HUES64 (cell line): ENCODE data around the gene CYP39A1.

Source experiments
- H3K27ac ChIP-seq: 2 replicates; pipeline ENCODE4 v1.7.0; 2013; ENCODE audit warnings: low read depth, low read length, inconsistent platforms
- H3K27me3 ChIP-seq: 2 replicates; pipeline ENCODE4 v1.6.1; 2013; ENCODE audit warnings: mild to moderate bottlenecking, low read length; ENCODE audit not compliant: insufficient read depth
- H3K36me3 ChIP-seq: 2 replicates; pipeline ENCODE4 v1.6.1; 2013; ENCODE audit warnings: mild to moderate bottlenecking, low read length; ENCODE audit not compliant: insufficient read depth
- H3K4me1 ChIP-seq: 2 replicates; pipeline ENCODE4 v1.6.1; 2013; ENCODE audit warnings: mild to moderate bottlenecking, low read length, moderate library complexity; ENCODE audit not compliant: insufficient read depth
- H3K4me3 ChIP-seq: 2 replicates; pipeline ENCODE4 v1.5.1; 2013; ENCODE audit warnings: mild to moderate bottlenecking, low read length, moderate library complexity
- H3K9ac ChIP-seq: 2 replicates; pipeline ENCODE4 v1.6.1; 2013; ENCODE audit warnings: mild to moderate bottlenecking, low read depth, low read length
- H3K9me3 ChIP-seq: 2 replicates; pipeline ENCODE4 v1.6.1; 2013; ENCODE audit warnings: low read depth, low read length; ENCODE audit not compliant: insufficient read depth
- WGBS: fragments of 150-250, 120-280 bp; methylation state at CpG from one replicate; pipeline ENCODE4 v1.1.7; 2013; ENCODE audit warnings: missing lambda C conversion rate; 5-methylcytosine and 5-hydroxymethylcytosine counted together

CYP39A1 gene

GRCh38 chr6:46626228-46626909, 26.2 kb downstream of the CYP39A1 start:
- no peaks in the 10 kb centered on the region for H3K27me3 ChIP-seq
- H3K36me3 ChIP-seq: no peaks in the 10 kb centered on the region
- H3K4me1 ChIP-seq: no peaks in the 10 kb centered on the region
- no peak overlapping the region for H3K27ac ChIP-seq
- 100% methylated on average over 1 of the region's 3 CpGs for WGBS
- no peak overlapping the region for H3K9ac ChIP-seq
- no peak overlapping the region for H3K4me3 ChIP-seq
- H3K9me3 ChIP-seq: no peaks in the 10 kb centered on the region

GRCh38 chr6:46618726-46619125, 33.9 kb downstream of the CYP39A1 start:
- 97% methylated on average over 1 of the region's 1 CpG for WGBS

GRCh38 chr6:46612645-46613044, 40.0 kb downstream of the CYP39A1 start:
- 93% methylated on average over 2 of the region's 2 CpGs for WGBS
- no peaks in the 10 kb centered on the region for H3K36me3 ChIP-seq

More at GRCh38 chr6:46618726-46619125, 33.9 kb downstream of the CYP39A1 start:
- H3K36me3 ChIP-seq: no peaks in the 10 kb centered on the region
- H3K4me3 ChIP-seq: no peak overlapping the region
- no peaks in the 10 kb centered on the region for H3K9me3 ChIP-seq
- no peak overlapping the region for H3K27ac ChIP-seq
- H3K27me3 ChIP-seq: no peaks in the 10 kb centered on the region
- no peaks in the 10 kb centered on the region for H3K4me1 ChIP-seq
- H3K9ac ChIP-seq: no peak overlapping the region

DNA sequence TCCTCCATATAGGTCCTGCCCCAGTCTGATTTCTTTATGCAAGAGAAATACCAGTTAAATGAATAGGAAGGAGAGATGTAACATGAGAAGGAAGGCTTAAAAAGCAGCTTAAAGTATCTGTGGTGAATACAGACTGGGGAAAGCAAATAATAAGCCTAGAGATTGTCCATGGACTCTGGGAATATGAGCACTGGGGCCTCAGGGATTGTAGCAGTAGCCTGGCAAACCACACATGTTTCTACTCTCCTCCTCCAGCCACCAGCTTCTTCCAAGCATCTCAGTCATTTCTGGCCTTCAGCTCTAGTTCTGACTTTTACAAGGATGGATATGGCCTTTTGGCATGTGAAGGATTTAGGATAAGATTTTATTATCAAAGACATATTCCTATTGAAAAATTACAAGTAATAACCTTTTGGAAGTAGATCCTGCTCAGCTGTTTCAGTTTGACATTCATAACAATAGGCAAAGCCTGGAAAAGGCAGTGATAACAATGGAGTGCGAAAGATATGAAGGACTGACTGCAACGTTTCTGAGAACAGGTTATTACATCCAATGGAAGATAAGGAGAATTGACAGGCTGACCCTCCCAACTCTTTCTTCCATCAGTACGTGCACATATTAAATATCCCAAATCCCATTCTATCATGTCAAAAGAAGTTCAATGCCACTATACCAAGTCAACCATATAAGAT, 41.6 kb downstream of the CYP39A1 start:
- Histone ChIP-seq H3K9me3 (no peaks in the 10 kb centered on the region), H3K4me1 (no peaks in the 10 kb centered on the region), H3K9ac (no peak overlapping the region), H3K27me3 (no peaks in the 10 kb centered on the region), H3K27ac (no peak overlapping the region), H3K4me3 (no peak overlapping the region), H3K36me3 (no peaks in the 10 kb centered on the region)
- 94% methylated on average over 3 of the region's 3 CpGs for WGBS

More at GRCh38 chr6:46612645-46613044, 40.0 kb downstream of the CYP39A1 start:
- no peaks in the 10 kb centered on the region for H3K27me3 ChIP-seq
- H3K4me3 ChIP-seq: no peak overlapping the region
- no peak overlapping the region for H3K9ac ChIP-seq
- no peaks in the 10 kb centered on the region for H3K9me3 ChIP-seq
- no peaks in the 10 kb centered on the region for H3K4me1 ChIP-seq
- no peak overlapping the region for H3K27ac ChIP-seq

DNA sequence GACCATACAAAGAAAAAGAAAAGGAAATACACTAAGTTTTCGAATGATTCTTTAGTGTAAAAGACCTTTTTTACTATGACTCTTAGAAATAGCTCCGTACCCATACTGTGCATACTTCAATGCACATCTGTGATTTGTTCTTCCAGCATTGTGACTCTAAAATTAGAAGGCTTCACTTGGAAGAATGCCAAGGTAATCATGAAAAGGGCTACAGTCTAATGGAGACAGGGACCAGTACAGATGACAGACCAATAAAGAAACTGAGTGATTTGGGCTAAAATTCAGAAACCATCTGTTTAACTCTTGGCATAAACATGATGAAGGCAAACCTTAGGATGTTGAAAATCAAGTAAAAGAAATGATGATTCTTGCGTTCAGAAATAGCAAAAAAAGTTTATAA, 46.3 kb downstream of the CYP39A1 start:
- H3K36me3 ChIP-seq: no peaks in the 10 kb centered on the region
- no peaks in the 10 kb centered on the region for H3K4me1 ChIP-seq
- 89% methylated on average over 2 of the region's 3 CpGs for WGBS
- H3K27me3 ChIP-seq: no peaks in the 10 kb centered on the region
- H3K9me3 ChIP-seq: no peaks in the 10 kb centered on the region
- H3K27ac ChIP-seq: no peak overlapping the region
- H3K4me3 ChIP-seq: no peak overlapping the region
- no peak overlapping the region for H3K9ac ChIP-seq

DNA sequence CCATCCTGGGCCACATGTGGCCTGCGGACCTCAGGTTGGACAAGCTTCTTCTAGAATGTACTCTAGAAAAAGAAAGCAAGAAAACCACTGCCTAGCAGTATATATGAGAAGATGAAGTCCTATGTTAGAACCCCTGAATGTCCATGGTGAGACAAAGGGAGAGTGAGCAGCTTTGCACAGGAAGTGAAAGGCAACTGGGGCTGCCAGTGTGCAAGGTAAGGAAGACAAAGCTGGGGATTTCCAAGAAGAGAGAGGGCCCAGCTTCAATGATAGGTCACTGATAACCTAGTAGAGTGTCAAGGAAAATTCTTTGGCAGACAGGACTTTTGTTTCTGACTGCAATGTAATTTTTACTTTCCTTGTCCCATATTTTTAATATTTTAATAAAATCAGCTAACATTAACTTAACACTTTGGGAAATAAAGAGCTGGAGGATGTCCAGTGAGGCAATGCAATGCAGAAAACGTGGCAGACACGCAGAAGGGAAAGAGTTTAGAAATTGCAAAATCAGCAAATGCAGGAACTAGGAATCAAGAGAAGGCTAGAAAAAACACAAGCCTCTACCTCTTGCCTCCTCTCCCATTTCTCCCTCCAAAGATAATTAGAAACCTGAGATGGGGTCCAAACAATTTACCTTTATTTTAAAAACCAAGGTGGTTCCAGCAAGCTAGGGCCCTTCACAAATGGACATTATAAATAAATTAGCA, 47.4 kb downstream of the CYP39A1 start:
- no peak overlapping the region for H3K9ac ChIP-seq
- H3K27me3 ChIP-seq: no peaks in the 10 kb centered on the region
- H3K27ac ChIP-seq: no peak overlapping the region
- no peaks in the 10 kb centered on the region for H3K36me3 ChIP-seq
- H3K4me1 ChIP-seq: no peaks in the 10 kb centered on the region
- no peak overlapping the region for H3K4me3 ChIP-seq
- WGBS: 89% methylated on average over 3 of the region's 3 CpGs
- H3K9me3 ChIP-seq: no peaks in the 10 kb centered on the region

- H3K9ac ChIP-seq: no peak overlapping the region
- no peaks in the 10 kb centered on the region for H3K4me1 ChIP-seq
- 100% methylated on average over 2 of the region's 3 CpGs for WGBS
- no peak overlapping the region for H3K4me3 ChIP-seq
- no peaks in the 10 kb centered on the region for H3K36me3 ChIP-seq
- no peak overlapping the region for H3K27ac ChIP-seq
- no peaks in the 10 kb centered on the region for H3K27me3 ChIP-seq
- H3K9me3 ChIP-seq: no peaks in the 10 kb centered on the region
These were observed 54.4 kb downstream of the CYP39A1 start for GRCh38 chr6:46598215-46598614.

- Histone ChIP-seq H3K9me3 (no peaks in the 10 kb centered on the region), H3K9ac (no peak overlapping the region), H3K4me1 (no peaks in the 10 kb centered on the region), H3K27ac (no peak overlapping the region), H3K36me3 (no peaks in the 10 kb centered on the region), H3K27me3 (no peaks in the 10 kb centered on the region), H3K4me3 (no peak overlapping the region)
These were observed 59.9 kb downstream of the CYP39A1 start for GRCh38 chr6:46592740-46593139.

DNA sequence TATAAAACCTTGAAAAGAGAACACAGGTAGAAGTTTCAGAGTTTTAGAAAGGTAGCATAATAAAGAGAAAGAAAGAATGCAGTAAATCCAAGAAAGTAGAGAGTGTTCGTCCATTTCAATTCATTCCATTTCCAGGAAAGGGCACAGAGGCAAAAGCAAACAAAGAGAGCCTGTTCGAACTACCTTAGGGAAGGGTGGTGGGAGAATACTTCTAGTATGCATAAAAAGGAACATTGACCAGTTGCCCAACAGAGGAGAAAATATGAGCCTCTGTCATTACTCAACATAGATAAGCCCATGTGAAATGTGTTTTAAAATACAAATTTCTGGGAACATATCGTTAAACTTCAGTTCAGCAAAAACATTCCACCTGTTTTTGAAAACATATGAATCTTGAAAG, 60.6 kb downstream of the CYP39A1 start:
- no peaks in the 10 kb centered on the region for H3K27me3 ChIP-seq
- H3K4me1 ChIP-seq: no peaks in the 10 kb centered on the region
- WGBS: 94% methylated on average over 2 of the region's 3 CpGs
- no peaks in the 10 kb centered on the region for H3K36me3 ChIP-seq
- H3K4me3 ChIP-seq: no peak overlapping the region
- H3K27ac ChIP-seq: no peak overlapping the region
- no peaks in the 10 kb centered on the region for H3K9me3 ChIP-seq
- no peak overlapping the region for H3K9ac ChIP-seq

- Histone ChIP-seq H3K4me3 (no peak overlapping the region), H3K4me1 (no peaks in the 10 kb centered on the region), H3K27me3 (no peaks in the 10 kb centered on the region), H3K9ac (no peak overlapping the region), H3K36me3 (no peaks in the 10 kb centered on the region), H3K27ac (no peak overlapping the region), H3K9me3 (no peaks in the 10 kb centered on the region)
These were observed 61.9 kb downstream of the CYP39A1 start for GRCh38 chr6:46590765-46591164.

DNA sequence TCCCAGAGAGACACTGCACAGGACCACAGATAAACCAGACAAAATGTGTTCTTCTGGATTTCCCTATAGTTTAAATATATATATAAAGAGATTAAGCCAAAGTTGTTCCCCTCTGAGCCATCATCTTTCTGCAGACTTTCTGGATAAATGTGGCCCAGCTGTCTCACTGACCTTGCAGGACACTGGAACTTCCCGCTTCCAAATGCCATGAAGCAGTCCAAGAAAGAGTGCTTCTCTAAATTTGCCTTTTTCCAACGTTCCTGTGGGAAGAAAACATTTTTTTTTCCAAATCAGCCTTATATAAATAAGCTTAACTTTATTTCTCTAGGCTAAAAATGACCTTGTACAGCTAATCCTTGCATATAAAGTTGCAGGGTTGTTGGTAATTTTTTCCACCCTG, 65.7 kb downstream of the CYP39A1 start:
- no peak overlapping the region for H3K27ac ChIP-seq
- H3K36me3 ChIP-seq: no peaks in the 10 kb centered on the region
- H3K4me1 ChIP-seq: no peaks in the 10 kb centered on the region
- H3K9ac ChIP-seq: no peak overlapping the region
- no peak overlapping the region for H3K4me3 ChIP-seq
- 83% methylated on average over 2 of the region's 2 CpGs for WGBS
- no peaks in the 10 kb centered on the region for H3K27me3 ChIP-seq
- H3K9me3 ChIP-seq: no peaks in the 10 kb centered on the region
